Colonic mucosa (tissue), 4 donors: ENCODE results near the gene KIAA1217. TPM values are rescaled to one million over a fixed set of nuclear protein-coding genes. Genes with fewer than 3 reads are reported as not detected.

Experiments
- DNase-seq: peaks from one replicate; pipeline ENCODE4 v3.0.0-alpha.2; 2020
- H3K27ac ChIP-seq: fragments of 200-600 bp; one replicate; pipeline ENCODE4 v1.8.0; 2021
- H3K27me3 ChIP-seq: fragments of 200-600 bp; one replicate; pipeline ENCODE4 v1.8.0; 2021
- H3K36me3 ChIP-seq: fragments of 200-600 bp; one replicate; pipeline ENCODE4 v1.8.0; 2021
- H3K4me1 ChIP-seq: fragments of 200-600 bp; one replicate; pipeline ENCODE4 v1.8.0; 2021; ENCODE audit warnings: mild to moderate bottlenecking
- H3K4me3 ChIP-seq: fragments of 200-600 bp; one replicate; pipeline ENCODE4 v1.8.0; 2021
- H3K9ac ChIP-seq, 2 donors: one replicate each; pipeline ENCODE4 v1.7.0; 2013; ENCODE audit warnings: control low read depth in 2 of 2, low read depth in 2 of 2, low read length in 2 of 2
- H3K9me3 ChIP-seq: fragments of 200-600 bp; one replicate; pipeline ENCODE4 v1.8.0; 2021
- CTCF ChIP-seq: fragments of 200-600 bp; IDR thresholded peaks from one replicate; pipeline ENCODE4 v1.8.0; 2022; ENCODE audit warnings: antibody characterized with exemption, mild to moderate bottlenecking
- intact Hi-C: fragments of 100-400 bp; cut with DNase I; formaldehyde crosslinking; loops from one replicate; pipeline ENCODE4 v1.14.1; 2022
- total RNA-seq, 2 donors: library from RNA; stranded (reverse); fragmentation: NEBNext Ultra II Directional in 1 of 2; extraction: Animal tissue kit (Norgen Biotek cat#: 25700) in 1 of 2; gene quantifications; one replicate each; pipeline ENCODE4 v1.2.1, GENCODE V29; 2021
- donor health status: healthy.
- donor health status: DM: no; HTN: no; CAD: no.
- donor health status: DM: no; HTN: no; CAD: no.

Gene KIAA1217
- total RNA-seq, 2 donors from 2014 or later, result 34.2 to 61.2 TPM

- no peak for DNase-seq
- Histone ChIP-seq H3K27ac (no peak overlapping the region), H3K9me3 (no peaks in the 10 kb centered on the region), H3K4me3 (no peak overlapping the region), H3K9ac (no peak overlapping the region), H3K4me1 (peaks cover 3% of the 10 kb centered on the region), H3K27me3 (no peaks in the 10 kb centered on the region), H3K36me3 (no peaks in the 10 kb centered on the region)
- no peak for TF ChIP-seq CTCF
- intact Hi-C loops, result no loop called here
Measured at GRCh38 chr10:24242562-24242961, 33.6 kb downstream of the KIAA1217 start.

- no peak overlapping the region for H3K27ac ChIP-seq
- H3K36me3 ChIP-seq, result no peaks in the 10 kb centered on the region
- H3K4me3 ChIP-seq, result no peak overlapping the region
- no peaks in the 10 kb centered on the region for H3K4me1 ChIP-seq
- no peak for DNase-seq
- no peaks in the 10 kb centered on the region for H3K9me3 ChIP-seq
- no peak for TF ChIP-seq CTCF
- no peaks in the 10 kb centered on the region for H3K27me3 ChIP-seq
- H3K9ac ChIP-seq, result no peak overlapping the region
- intact Hi-C loops, result no loop called here
Measured at GRCh38 chr10:24246365-24246764, 37.4 kb downstream of the KIAA1217 start.

- Histone ChIP-seq H3K27me3 (no peaks in the 10 kb centered on the region), H3K9ac (no peak overlapping the region), H3K9me3 (no peaks in the 10 kb centered on the region), H3K36me3 (no peaks in the 10 kb centered on the region), H3K4me1 (no peaks in the 10 kb centered on the region), H3K4me3 (no peak overlapping the region), H3K27ac (no peak overlapping the region)
- no peak for TF ChIP-seq CTCF
- no peak for DNase-seq
- intact Hi-C loops, result no loop called here
Measured at GRCh38 chr10:24247841-24248240, 38.9 kb downstream of the KIAA1217 start.

GRCh38 chr10:24249829-24250415, 41.0 kb downstream of the KIAA1217 start:
- intact Hi-C loops, result no loop called here
- H3K9ac ChIP-seq, result no peak overlapping the region
- no peaks in the 10 kb centered on the region for H3K9me3 ChIP-seq
- H3K27me3 ChIP-seq, result no peaks in the 10 kb centered on the region
- no peaks in the 10 kb centered on the region for H3K4me1 ChIP-seq
- H3K36me3 ChIP-seq, result no peaks in the 10 kb centered on the region
- TF ChIP-seq CTCF, result no peak
- no peak overlapping the region for H3K27ac ChIP-seq
- no peak for DNase-seq
- H3K4me3 ChIP-seq, result no peak overlapping the region

GRCh38 chr10:24251547-24251946, 42.6 kb downstream of the KIAA1217 start:
- intact Hi-C loops, result no loop called here
- no peak for DNase-seq
- Histone ChIP-seq H3K4me3 (no peak overlapping the region), H3K36me3 (no peaks in the 10 kb centered on the region), H3K4me1 (no peaks in the 10 kb centered on the region), H3K27ac (no peak overlapping the region), H3K27me3 (no peaks in the 10 kb centered on the region), H3K9ac (no peak overlapping the region), H3K9me3 (no peaks in the 10 kb centered on the region)
- TF ChIP-seq CTCF, result no peak
